Measurements from ENCODE around the gene LPCAT2.
A peak's percentile ranks its signal among the peaks of the same experiment; 100 is the strongest.

Gene LPCAT2

GRCh38 chr16:55508941-55509931 is at the start of gene LPCAT2:
TSS of gene LPCAT2 (plus strand) at chr16:55509072. CDS start at chr16:55509182, 110 bp downstream.
- DNase-seq = peak; percentile 36

- DNase-seq = no peak
Measured at GRCh38 chr16:55462241-55462640, 46.6 kb upstream of the LPCAT2 start.

- no peak for DNase-seq
Measured at GRCh38 chr16:55464375-55464774, 44.5 kb upstream of the LPCAT2 start.

GRCh38 chr16:55465077-55465896 is 43.6 kb upstream of the LPCAT2 start:
- peak; percentile 53 for DNase-seq

- DNase-seq = no peak
Measured at GRCh38 chr16:55466209-55466608, 42.7 kb upstream of the LPCAT2 start.

- no peak for DNase-seq
Measured at GRCh38 chr16:55467898-55468297, 41.0 kb upstream of the LPCAT2 start.

- DNase-seq = no peak
Measured at GRCh38 chr16:55468352-55468990, 40.4 kb upstream of the LPCAT2 start.

- no peak for DNase-seq
Measured at GRCh38 chr16:55469821-55470532, 38.9 kb upstream of the LPCAT2 start.

- DNase-seq = no peak
Measured at GRCh38 chr16:55470533-55471371, 38.1 kb upstream of the LPCAT2 start.

- DNase-seq = no peak
Measured at GRCh38 chr16:55471448-55472097, 37.3 kb upstream of the LPCAT2 start.

- no peak for DNase-seq
Measured at GRCh38 chr16:55473587-55473986, 35.3 kb upstream of the LPCAT2 start.

- DNase-seq = no peak
Measured at GRCh38 chr16:55474821-55475220, 34.1 kb upstream of the LPCAT2 start.

- DNase-seq = no peak
Measured at GRCh38 chr16:55475919-55476318, 33.0 kb upstream of the LPCAT2 start.

- DNase-seq = no peak
Measured at GRCh38 chr16:55476625-55477533, 32.0 kb upstream of the LPCAT2 start.

GRCh38 chr16:55477736-55478135 is 31.1 kb upstream of the LPCAT2 start:
- no peak for DNase-seq

GRCh38 chr16:55478827-55479429 is 29.9 kb upstream of the LPCAT2 start, which contains the start of gene MMP2:
TSS of gene MMP2 (plus strand) at chr16:55479198. CDS start at chr16:55479480, 282 bp downstream.
- no peak for DNase-seq

- no peak for DNase-seq
Measured at GRCh38 chr16:55479430-55480140, 29.3 kb upstream of the LPCAT2 start.

GRCh38 chr16:55480228-55480655 is 28.6 kb upstream of the LPCAT2 start:
- no peak for DNase-seq

GRCh38 chr16:55481023-55481422 is 27.8 kb upstream of the LPCAT2 start:
- no peak for DNase-seq
